HEK293 (cell line): Measurements from ENCODE around the gene NDFIP2.

Source experiments
- CTCF ChIA-PET: fragments of 350-600 bp; formaldehyde crosslinking; extraction: SDS; loops from one replicate; lab custom pipeline; 2021; ENCODE audit warnings: antibody characterized with exemption; lab: Yijun Ruan, JAX
- POLR2A ChIA-PET: fragments of 300-600 bp; formaldehyde crosslinking; extraction: SDS; loops from one replicate; lab custom pipeline; 2020; ENCODE audit warnings: antibody characterized with exemption, inconsistent platforms; lab: Yijun Ruan, JAX
- H3K27ac ChIP-seq: fragments of 200-500 bp; sonication (Bioruptor generic); 2 replicates; pipeline ENCODE4 v1.5.1; 2014; ENCODE audit warnings: low read depth, low read length, control low read depth, inconsistent platforms; ENCODE audit errors: extremely low read depth
- H3K36me3 ChIP-seq, 2 experiments: fragments of 200-500 bp in 1 of 2; sonication (Bioruptor generic) in 1 of 2; 1 replicate in 1 of 2; 2 replicates in 1 of 2; pipeline ENCODE4 v1.5.1; 2014 to 2017; ENCODE audit warnings: inconsistent platforms in 2 of 2, low read length in 2 of 2; ENCODE audit not compliant: control insufficient read depth in 2 of 2, insufficient read depth in 1 of 2
- H3K4me1 ChIP-seq: fragments of 200-500 bp; sonication (Bioruptor generic); 2 replicates; pipeline ENCODE4 v1.5.1; 2014; ENCODE audit warnings: mild to moderate bottlenecking, low read length, inconsistent platforms; ENCODE audit not compliant: control insufficient read depth, insufficient read depth
- H3K4me3 ChIP-seq: 2 replicates; pipeline ENCODE4 v1.5.1; 2011; ENCODE audit warnings: low read depth, mild to moderate bottlenecking, control low read depth, low read length, moderate library complexity
- H3K9me3 ChIP-seq: fragments of 200-500 bp; sonication (Bioruptor generic); 2 replicates; pipeline ENCODE4 v1.5.1; 2014; ENCODE audit warnings: low read depth, low read length, inconsistent platforms; ENCODE audit not compliant: control insufficient read depth, insufficient read depth
- TRIM28 ChIP-seq: IDR thresholded peaks from 2 replicates; pipeline ENCODE4 v1.6.1; 2011; ENCODE audit warnings: low read length, control low read depth, borderline replicate concordance
- ZFHX2 ChIP-seq: fragments of 450-650 bp; formaldehyde crosslinking; conservative IDR thresholded peaks from 2 replicates; pipeline ENCODE4 v1.5.1; 2016; ENCODE audit warnings: missing biosample characterization, missing genetic modification characterization
- ZNF19 ChIP-seq: fragments of 450-650 bp; formaldehyde crosslinking; IDR thresholded peaks from 2 replicates; pipeline ENCODE4; 2016; ENCODE audit warnings: missing biosample characterization, missing genetic modification characterization, low read depth
- ZNF23 ChIP-seq: fragments of 450-650 bp; formaldehyde crosslinking; IDR thresholded peaks from 2 replicates; pipeline ENCODE4 v1.5.1; 2016; ENCODE audit warnings: missing biosample characterization, missing genetic modification characterization, borderline replicate concordance
- ZNF324 ChIP-seq: fragments of 450-650 bp; formaldehyde crosslinking; IDR thresholded peaks from 2 replicates; pipeline ENCODE4 v1.5.1; 2016; ENCODE audit warnings: missing biosample characterization, missing genetic modification characterization
- ZNF366 ChIP-seq: fragments of 450-650 bp; formaldehyde crosslinking; conservative IDR thresholded peaks from 2 replicates; pipeline ENCODE4 v1.5.1; 2016; ENCODE audit warnings: missing biosample characterization, missing genetic modification characterization
- ZNF514 ChIP-seq: fragments of 450-650 bp; formaldehyde crosslinking; IDR thresholded peaks from 2 replicates; pipeline ENCODE4 v1.5.1; 2016; ENCODE audit warnings: missing biosample characterization, missing genetic modification characterization
- ZNF548 ChIP-seq: fragments of 450-650 bp; formaldehyde crosslinking; IDR thresholded peaks from 2 replicates; pipeline ENCODE4 v1.5.1; 2016; ENCODE audit warnings: missing biosample characterization, missing genetic modification characterization
- ZNF610 ChIP-seq: fragments of 450-650 bp; formaldehyde crosslinking; IDR thresholded peaks from 2 replicates; pipeline ENCODE4 v1.5.1; 2016; ENCODE audit warnings: missing biosample characterization, missing genetic modification characterization, borderline replicate concordance
- ZNF747 ChIP-seq: fragments of 450-650 bp; formaldehyde crosslinking; IDR thresholded peaks from 2 replicates; pipeline ENCODE4 v1.5.1; 2016; ENCODE audit warnings: missing biosample characterization, missing genetic modification characterization
- ZNF791 ChIP-seq: fragments of 450-650 bp; formaldehyde crosslinking; IDR thresholded peaks from 2 replicates; pipeline ENCODE4 v1.5.1; 2016; ENCODE audit warnings: missing biosample characterization, missing genetic modification characterization
- ZNF837 ChIP-seq: fragments of 450-650 bp; formaldehyde crosslinking; IDR thresholded peaks from 2 replicates; pipeline ENCODE4 v1.5.1; 2016; ENCODE audit warnings: missing biosample characterization, missing genetic modification characterization
- TF ChIP-seq, protein P1 (sequence below): fragments of 450-650 bp; formaldehyde crosslinking; conservative IDR thresholded peaks from 2 replicates; pipeline ENCODE4 v1.5.1; 2016; ENCODE audit warnings: low read depth, missing biosample characterization, missing genetic modification characterization
- TF ChIP-seq, protein P2 (sequence below): fragments of 450-650 bp; formaldehyde crosslinking; IDR thresholded peaks from 2 replicates; pipeline ENCODE4 v1.5.1; 2016; ENCODE audit warnings: missing biosample characterization, missing genetic modification characterization
- TF ChIP-seq, protein P3 (sequence below): fragments of 450-650 bp; formaldehyde crosslinking; IDR thresholded peaks from 2 replicates; pipeline ENCODE4 v1.5.1; 2017; ENCODE audit warnings: missing biosample characterization, missing genetic modification characterization
- TF ChIP-seq, protein P4 (sequence below): fragments of 450-650 bp; formaldehyde crosslinking; IDR thresholded peaks from 2 replicates; pipeline ENCODE4 v1.5.1; 2017; ENCODE audit warnings: missing biosample characterization, mild to moderate bottlenecking, missing genetic modification characterization, moderate library complexity
- TF ChIP-seq, protein P5 (sequence below): fragments of 450-650 bp; formaldehyde crosslinking; IDR thresholded peaks from 2 replicates; pipeline ENCODE4 v1.5.1; 2016; ENCODE audit warnings: missing biosample characterization, missing genetic modification characterization
- TF ChIP-seq, protein P6 (sequence below): fragments of 450-650 bp; formaldehyde crosslinking; IDR thresholded peaks from 2 replicates; pipeline ENCODE4 v1.5.1; 2016; ENCODE audit warnings: missing biosample characterization, missing genetic modification characterization

Gene NDFIP2

DNA sequence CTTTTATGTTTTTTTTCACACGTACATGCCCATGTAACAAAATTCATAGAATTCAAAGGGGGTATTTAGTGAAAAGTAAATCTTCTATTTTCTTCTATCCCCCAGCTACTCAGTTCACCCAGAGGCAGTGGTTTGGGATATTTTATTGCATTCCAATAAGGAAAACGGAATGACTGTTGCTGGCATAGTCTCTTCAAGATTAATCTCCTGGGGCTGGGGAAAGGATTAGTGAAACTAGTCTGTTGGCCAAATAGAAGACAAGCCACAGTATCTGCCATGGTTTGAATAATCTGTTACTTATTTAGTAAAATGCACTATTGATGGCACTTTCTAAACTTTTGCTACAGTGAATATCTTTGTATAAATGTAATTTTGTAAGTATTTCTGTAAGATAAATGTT is 122.0 kb downstream of the NDFIP2 start (continued):
- TF ChIP-seq, protein P1, sequence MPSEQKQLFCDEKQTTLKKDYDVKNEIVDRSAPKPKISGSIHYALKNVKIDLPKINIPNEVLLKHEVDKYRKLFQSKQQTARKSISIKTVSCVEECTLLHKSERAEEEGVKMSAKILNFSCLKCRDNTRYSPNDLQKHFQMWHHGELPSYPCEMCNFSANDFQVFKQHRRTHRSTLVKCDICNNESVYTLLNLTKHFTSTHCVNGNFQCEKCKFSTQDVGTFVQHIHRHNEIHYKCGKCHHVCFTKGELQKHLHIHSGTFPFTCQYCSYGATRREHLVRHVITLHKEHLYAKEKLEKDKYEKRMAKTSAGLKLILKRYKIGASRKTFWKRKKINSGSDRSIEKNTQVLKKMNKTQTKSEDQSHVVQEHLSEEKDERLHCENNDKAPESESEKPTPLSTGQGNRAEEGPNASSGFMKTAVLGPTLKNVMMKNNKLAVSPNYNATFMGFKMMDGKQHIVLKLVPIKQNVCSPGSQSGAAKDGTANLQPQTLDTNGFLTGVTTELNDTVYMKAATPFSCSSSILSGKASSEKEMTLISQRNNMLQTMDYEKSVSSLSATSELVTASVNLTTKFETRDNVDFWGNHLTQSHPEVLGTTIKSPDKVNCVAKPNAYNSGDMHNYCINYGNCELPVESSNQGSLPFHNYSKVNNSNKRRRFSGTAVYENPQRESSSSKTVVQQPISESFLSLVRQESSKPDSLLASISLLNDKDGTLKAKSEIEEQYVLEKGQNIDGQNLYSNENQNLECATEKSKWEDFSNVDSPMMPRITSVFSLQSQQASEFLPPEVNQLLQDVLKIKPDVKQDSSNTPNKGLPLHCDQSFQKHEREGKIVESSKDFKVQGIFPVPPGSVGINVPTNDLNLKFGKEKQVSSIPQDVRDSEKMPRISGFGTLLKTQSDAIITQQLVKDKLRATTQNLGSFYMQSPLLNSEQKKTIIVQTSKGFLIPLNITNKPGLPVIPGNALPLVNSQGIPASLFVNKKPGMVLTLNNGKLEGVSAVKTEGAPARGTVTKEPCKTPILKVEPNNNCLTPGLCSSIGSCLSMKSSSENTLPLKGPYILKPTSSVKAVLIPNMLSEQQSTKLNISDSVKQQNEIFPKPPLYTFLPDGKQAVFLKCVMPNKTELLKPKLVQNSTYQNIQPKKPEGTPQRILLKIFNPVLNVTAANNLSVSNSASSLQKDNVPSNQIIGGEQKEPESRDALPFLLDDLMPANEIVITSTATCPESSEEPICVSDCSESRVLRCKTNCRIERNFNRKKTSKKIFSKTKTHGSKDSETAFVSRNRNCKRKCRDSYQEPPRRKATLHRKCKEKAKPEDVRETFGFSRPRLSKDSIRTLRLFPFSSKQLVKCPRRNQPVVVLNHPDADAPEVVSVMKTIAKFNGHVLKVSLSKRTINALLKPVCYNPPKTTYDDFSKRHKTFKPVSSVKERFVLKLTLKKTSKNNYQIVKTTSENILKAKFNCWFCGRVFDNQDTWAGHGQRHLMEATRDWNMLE = no peak
- no peak for TF ChIP-seq ZNF23 (tag by site-specific recombination)
- no peak for TF ChIP-seq ZNF791 (tag by site-specific recombination)
- no peak for TF ChIP-seq ZNF366 (tag by site-specific recombination)
- TF ChIP-seq ZNF324 = no peak
- no peak for TF ChIP-seq TRIM28
- no peak for TF ChIP-seq ZNF548 (tag by site-specific recombination)
- TF ChIP-seq ZNF837 (tag by site-specific recombination) = no peak

DNA sequence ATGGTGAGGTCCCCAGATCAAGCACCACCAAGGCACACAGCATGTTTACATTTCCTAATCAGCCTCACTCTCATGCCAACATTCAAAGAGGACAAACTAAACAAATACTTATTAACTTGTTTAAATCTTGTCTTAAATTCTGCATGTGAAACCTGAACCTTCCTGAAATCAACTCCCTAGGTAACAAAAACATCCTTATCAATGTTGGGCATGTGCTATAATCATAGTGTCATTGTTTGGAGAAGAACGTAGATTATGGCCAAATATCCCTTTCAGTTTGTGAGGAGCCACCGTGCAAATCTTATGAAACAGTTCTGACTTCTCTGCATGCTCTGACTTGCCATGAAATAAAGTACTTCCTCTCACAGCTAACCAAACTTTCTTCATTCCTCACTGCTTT is 123.8 kb downstream of the NDFIP2 start:
- H3K36me3 ChIP-seq = no peaks in the 10 kb centered on the region
- no peaks in the 10 kb centered on the region for H3K9me3 ChIP-seq
- H3K4me1 ChIP-seq = no peaks in the 10 kb centered on the region
- POLR2A ChIA-PET = no interaction called here
- H3K27ac ChIP-seq = no peak overlapping the region
- CTCF ChIA-PET = interaction anchor here (1.1 kb wide), 1 partner anchor 181 kb away, joined by 3 read pairs; no protein-coding TSS in a partner anchor
- no peak overlapping the region for H3K4me3 ChIP-seq
- TF ChIP-seq, protein P2, sequence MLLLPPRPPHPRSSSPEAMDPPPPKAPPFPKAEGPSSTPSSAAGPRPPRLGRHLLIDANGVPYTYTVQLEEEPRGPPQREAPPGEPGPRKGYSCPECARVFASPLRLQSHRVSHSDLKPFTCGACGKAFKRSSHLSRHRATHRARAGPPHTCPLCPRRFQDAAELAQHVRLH (tag by site-specific recombination) = 0 out of 2 replicates have a peak, but pooled peaks have one; percentile 59
- TF ChIP-seq, protein P3, sequence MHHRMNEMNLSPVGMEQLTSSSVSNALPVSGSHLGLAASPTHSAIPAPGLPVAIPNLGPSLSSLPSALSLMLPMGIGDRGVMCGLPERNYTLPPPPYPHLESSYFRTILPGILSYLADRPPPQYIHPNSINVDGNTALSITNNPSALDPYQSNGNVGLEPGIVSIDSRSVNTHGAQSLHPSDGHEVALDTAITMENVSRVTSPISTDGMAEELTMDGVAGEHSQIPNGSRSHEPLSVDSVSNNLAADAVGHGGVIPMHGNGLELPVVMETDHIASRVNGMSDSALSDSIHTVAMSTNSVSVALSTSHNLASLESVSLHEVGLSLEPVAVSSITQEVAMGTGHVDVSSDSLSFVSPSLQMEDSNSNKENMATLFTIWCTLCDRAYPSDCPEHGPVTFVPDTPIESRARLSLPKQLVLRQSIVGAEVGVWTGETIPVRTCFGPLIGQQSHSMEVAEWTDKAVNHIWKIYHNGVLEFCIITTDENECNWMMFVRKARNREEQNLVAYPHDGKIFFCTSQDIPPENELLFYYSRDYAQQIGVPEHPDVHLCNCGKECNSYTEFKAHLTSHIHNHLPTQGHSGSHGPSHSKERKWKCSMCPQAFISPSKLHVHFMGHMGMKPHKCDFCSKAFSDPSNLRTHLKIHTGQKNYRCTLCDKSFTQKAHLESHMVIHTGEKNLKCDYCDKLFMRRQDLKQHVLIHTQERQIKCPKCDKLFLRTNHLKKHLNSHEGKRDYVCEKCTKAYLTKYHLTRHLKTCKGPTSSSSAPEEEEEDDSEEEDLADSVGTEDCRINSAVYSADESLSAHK (tag by site-specific recombination) = peak; percentile 77
- TF ChIP-seq, protein P1 = 0 out of 2 replicates have a peak, but pooled peaks have one; percentile 27
- TF ChIP-seq ZNF747 (tag by site-specific recombination) (no peak), TRIM28 (peak; percentile 99), ZNF610 (0 out of 2 replicates have a peak, but pooled peaks have one; percentile 29), ZNF324 (no peak), ZFHX2 (tag by site-specific recombination) (no peak), ZNF19 (tag by site-specific recombination) (no peak), ZNF514 (tag by site-specific recombination) (no peak)
- TF ChIP-seq, protein P4, sequence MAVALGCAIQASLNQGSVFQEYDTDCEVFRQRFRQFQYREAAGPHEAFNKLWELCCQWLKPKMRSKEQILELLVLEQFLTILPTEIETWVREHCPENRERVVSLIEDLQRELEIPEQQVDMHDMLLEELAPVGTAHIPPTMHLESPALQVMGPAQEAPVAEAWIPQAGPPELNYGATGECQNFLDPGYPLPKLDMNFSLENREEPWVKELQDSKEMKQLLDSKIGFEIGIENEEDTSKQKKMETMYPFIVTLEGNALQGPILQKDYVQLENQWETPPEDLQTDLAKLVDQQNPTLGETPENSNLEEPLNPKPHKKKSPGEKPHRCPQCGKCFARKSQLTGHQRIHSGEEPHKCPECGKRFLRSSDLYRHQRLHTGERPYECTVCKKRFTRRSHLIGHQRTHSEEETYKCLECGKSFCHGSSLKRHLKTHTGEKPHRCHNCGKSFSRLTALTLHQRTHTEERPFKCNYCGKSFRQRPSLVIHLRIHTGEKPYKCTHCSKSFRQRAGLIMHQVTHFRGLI (tag by site-specific recombination) = peak; percentile 64; the same call in 1 of the 2 replicates
- TF ChIP-seq, protein P5, sequence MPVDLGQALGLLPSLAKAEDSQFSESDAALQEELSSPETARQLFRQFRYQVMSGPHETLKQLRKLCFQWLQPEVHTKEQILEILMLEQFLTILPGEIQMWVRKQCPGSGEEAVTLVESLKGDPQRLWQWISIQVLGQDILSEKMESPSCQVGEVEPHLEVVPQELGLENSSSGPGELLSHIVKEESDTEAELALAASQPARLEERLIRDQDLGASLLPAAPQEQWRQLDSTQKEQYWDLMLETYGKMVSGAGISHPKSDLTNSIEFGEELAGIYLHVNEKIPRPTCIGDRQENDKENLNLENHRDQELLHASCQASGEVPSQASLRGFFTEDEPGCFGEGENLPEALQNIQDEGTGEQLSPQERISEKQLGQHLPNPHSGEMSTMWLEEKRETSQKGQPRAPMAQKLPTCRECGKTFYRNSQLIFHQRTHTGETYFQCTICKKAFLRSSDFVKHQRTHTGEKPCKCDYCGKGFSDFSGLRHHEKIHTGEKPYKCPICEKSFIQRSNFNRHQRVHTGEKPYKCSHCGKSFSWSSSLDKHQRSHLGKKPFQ (tag by site-specific recombination) = no peak
- TF ChIP-seq, protein P6, sequence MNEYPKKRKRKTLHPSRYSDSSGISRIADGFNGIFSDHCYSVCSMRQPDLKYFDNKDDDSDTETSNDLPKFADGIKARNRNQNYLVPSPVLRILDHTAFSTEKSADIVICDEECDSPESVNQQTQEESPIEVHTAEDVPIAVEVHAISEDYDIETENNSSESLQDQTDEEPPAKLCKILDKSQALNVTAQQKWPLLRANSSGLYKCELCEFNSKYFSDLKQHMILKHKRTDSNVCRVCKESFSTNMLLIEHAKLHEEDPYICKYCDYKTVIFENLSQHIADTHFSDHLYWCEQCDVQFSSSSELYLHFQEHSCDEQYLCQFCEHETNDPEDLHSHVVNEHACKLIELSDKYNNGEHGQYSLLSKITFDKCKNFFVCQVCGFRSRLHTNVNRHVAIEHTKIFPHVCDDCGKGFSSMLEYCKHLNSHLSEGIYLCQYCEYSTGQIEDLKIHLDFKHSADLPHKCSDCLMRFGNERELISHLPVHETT (tag by site-specific recombination) = no peak
